Neural progenitor cell (in vitro differentiated cells): ENCODE data around the gene DXO. TPM values are rescaled to one million over a fixed set of nuclear protein-coding genes. Genes with fewer than 3 reads are reported as not detected.

ENCODE experiments used
- DNase-seq: peaks from one replicate; pipeline ENCODE4 v3.0.0-alpha.2; 2016; ENCODE audit warnings: low spot score
- H2AFZ ChIP-seq: fragments of 200-600 bp; sonication (generic); replicated peaks from 2 replicates; pipeline ENCODE4 v1.6.1; 2016; ENCODE audit warnings: antibody characterized with exemption
- H3F3A ChIP-seq: fragments of 200-600 bp; sonication (generic); 2 replicates; pipeline ENCODE4 v1.6.1; 2016; ENCODE audit warnings: antibody characterized with exemption, low read depth
- H3K27ac ChIP-seq: fragments of 200-600 bp; sonication (generic); 2 replicates; pipeline ENCODE4 v1.5.1; 2016; ENCODE audit warnings: mild to moderate bottlenecking
- H3K27me3 ChIP-seq: fragments of 200-600 bp; sonication (generic); 2 replicates; pipeline ENCODE4 v1.6.1; 2016; ENCODE audit warnings: mild to moderate bottlenecking, moderate library complexity
- H3K36me3 ChIP-seq: fragments of 200-600 bp; sonication (generic); 2 replicates; pipeline ENCODE4 v1.5.1; 2016
- H3K4me1 ChIP-seq: fragments of 200-600 bp; sonication (generic); 2 replicates; pipeline ENCODE4 v1.6.1; 2016; ENCODE audit warnings: mixed run types
- H3K4me2 ChIP-seq: fragments of 200-600 bp; sonication (generic); 2 replicates; pipeline ENCODE4 v1.6.1; 2016
- H3K4me3 ChIP-seq: fragments of 200-600 bp; sonication (generic); 2 replicates; pipeline ENCODE4 v1.5.1; 2016
- H3K79me2 ChIP-seq: fragments of 200-600 bp; sonication (generic); 2 replicates; pipeline ENCODE4 v1.6.1; 2016; ENCODE audit warnings: low read depth
- H3K9ac ChIP-seq: fragments of 200-600 bp; sonication (generic); 2 replicates; pipeline ENCODE4 v1.6.1; 2016
- H3K9me3 ChIP-seq: fragments of 200-600 bp; sonication (generic); 2 replicates; pipeline ENCODE4 v1.5.1; 2016; ENCODE audit warnings: low read depth
- H4K20me1 ChIP-seq: fragments of 200-600 bp; sonication (generic); 2 replicates; pipeline ENCODE4 v1.6.1; 2016; ENCODE audit warnings: low read depth
- H3K27ac Mint-ChIP-seq: 3 replicates; pipeline ENCODE4 v1.8.0; 2021; ENCODE audit warnings: mixed read lengths
- H3K27me3 Mint-ChIP-seq: 2 replicates; pipeline ENCODE4 v1.8.0; 2022; ENCODE audit warnings: low read depth, mild to moderate bottlenecking, inconsistent platforms, moderate library complexity, mixed read lengths; ENCODE audit not compliant: insufficient read depth
- H3K36me3 Mint-ChIP-seq: 3 replicates; pipeline ENCODE4 v1.8.0; 2021; ENCODE audit warnings: mixed read lengths
- H3K4me1 Mint-ChIP-seq: 3 replicates; pipeline ENCODE4 v1.8.0; 2021; ENCODE audit warnings: mixed read lengths
- H3K4me3 Mint-ChIP-seq: 3 replicates; pipeline ENCODE4 v1.8.0; 2021; ENCODE audit warnings: mild to moderate bottlenecking, moderate library complexity, mixed read lengths
- H3K9me3 Mint-ChIP-seq: 3 replicates; pipeline ENCODE4 v1.8.0; 2020; ENCODE audit warnings: mixed read lengths
- EZH2 ChIP-seq: fragments of 200-600 bp; sonication (generic); IDR thresholded peaks from 2 replicates; pipeline ENCODE4 v1.6.1; 2017; ENCODE audit warnings: antibody characterized with exemption, mild to moderate bottlenecking, moderate library complexity
- EZH2phosphoT487 ChIP-seq: fragments of 200-600 bp; sonication (generic); IDR thresholded peaks from 2 replicates; pipeline ENCODE4 v1.6.1; 2017; ENCODE audit warnings: antibody characterized with exemption
- total RNA-seq: library from RNA; depleted of rRNA; stranded (reverse); fragments of >200 nt; gene quantifications from 2 replicates; pipeline ENCODE4 v1.2.3, GENCODE V29; 2015; ENCODE audit warnings: low replicate concordance
- TF ChIP-seq, protein P1 (sequence below): fragments of 200-600 bp; sonication (generic); IDR thresholded peaks from 2 replicates; pipeline ENCODE4 v1.5.1; 2017; ENCODE audit warnings: antibody characterized with exemption, mild to moderate bottlenecking

DXO gene
- total RNA-seq, 1 donor from 2014 or later: 10.2 TPM

DNA sequence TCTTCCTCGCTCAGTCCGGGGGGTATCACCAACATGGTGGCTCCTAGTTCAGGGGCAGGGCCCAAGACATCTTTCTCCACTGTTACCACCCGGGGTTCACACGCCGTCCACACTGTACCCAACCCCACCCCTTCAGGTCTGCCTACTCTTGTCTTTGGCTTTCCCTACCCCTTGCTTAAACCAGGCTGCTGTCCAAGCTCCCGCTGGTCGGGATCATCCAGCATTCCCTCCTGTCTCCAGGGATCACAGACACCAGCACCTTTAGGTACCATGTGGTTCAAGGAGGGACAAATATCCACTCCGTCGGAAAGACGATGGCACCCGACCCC lies 13.6 kb downstream of the DXO start:
- peak overlapping the region; percentile 97 for H3K4me2 ChIP-seq
- peaks cover 26% of the 10 kb centered on the region for H3K36me3 Mint-ChIP-seq
- no peak for DNase-seq
- H3K27ac ChIP-seq: no peak overlapping the region
- peaks cover 25% of the 10 kb centered on the region for H3K4me1 Mint-ChIP-seq
- no peak for TF ChIP-seq EZH2
- TF ChIP-seq EZH2phosphoT487: no peak
- TF ChIP-seq, protein P1, sequence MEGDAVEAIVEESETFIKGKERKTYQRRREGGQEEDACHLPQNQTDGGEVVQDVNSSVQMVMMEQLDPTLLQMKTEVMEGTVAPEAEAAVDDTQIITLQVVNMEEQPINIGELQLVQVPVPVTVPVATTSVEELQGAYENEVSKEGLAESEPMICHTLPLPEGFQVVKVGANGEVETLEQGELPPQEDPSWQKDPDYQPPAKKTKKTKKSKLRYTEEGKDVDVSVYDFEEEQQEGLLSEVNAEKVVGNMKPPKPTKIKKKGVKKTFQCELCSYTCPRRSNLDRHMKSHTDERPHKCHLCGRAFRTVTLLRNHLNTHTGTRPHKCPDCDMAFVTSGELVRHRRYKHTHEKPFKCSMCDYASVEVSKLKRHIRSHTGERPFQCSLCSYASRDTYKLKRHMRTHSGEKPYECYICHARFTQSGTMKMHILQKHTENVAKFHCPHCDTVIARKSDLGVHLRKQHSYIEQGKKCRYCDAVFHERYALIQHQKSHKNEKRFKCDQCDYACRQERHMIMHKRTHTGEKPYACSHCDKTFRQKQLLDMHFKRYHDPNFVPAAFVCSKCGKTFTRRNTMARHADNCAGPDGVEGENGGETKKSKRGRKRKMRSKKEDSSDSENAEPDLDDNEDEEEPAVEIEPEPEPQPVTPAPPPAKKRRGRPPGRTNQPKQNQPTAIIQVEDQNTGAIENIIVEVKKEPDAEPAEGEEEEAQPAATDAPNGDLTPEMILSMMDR: no peak
- peak overlapping the region; percentile 95 for H3K4me3 ChIP-seq
- peak overlapping the region; percentile 90 for H2AFZ ChIP-seq
- no peaks in the 10 kb centered on the region for H3K9me3 Mint-ChIP-seq
- H3K27ac Mint-ChIP-seq: peak overlapping the region; percentile 15
- H3K4me1 ChIP-seq: peaks cover 11% of the 10 kb centered on the region
- no peaks in the 10 kb centered on the region for H3K27me3 ChIP-seq
- H3K27me3 Mint-ChIP-seq: peaks cover 2% of the 10 kb centered on the region
- H3K9me3 ChIP-seq: no peaks in the 10 kb centered on the region
- no peaks in the 10 kb centered on the region for H4K20me1 ChIP-seq
- H3K9ac ChIP-seq: peak overlapping the region; percentile 96
- H3K79me2 ChIP-seq: peaks cover 38% of the 10 kb centered on the region
- peak overlapping the region; percentile 98 for H3K4me3 Mint-ChIP-seq
- peaks cover under 1% of the 10 kb centered on the region for H3F3A ChIP-seq
- H3K36me3 ChIP-seq: peaks cover 5% of the 10 kb centered on the region

DNA sequence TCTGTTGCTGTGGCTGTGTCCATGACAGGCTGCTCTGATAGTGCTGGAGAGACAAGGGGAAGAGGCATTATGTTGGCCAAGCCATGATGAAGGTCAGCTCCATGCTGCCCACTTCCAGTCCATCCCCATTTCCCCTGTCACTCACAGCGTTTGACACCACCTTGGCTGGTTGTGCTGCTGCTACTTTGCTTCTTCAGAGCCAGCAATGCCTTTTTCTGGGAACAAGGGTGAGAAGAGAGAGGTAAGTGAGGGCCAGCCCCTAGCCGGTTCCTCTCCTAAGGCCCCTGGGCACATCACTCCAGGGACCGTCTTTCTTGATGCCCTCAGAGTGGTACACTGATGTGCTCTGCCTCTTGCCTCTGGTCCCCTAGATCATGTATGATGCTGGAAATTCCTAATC lies 15.1 kb downstream of the DXO start:
- H3K36me3 ChIP-seq: peaks cover 5% of the 10 kb centered on the region
- Mint-ChIP-seq H3K4me3 (peak overlapping the region; percentile 98), H3K9me3 (no peaks in the 10 kb centered on the region), H3K36me3 (peaks cover 16% of the 10 kb centered on the region), H3K27ac (no peak overlapping the region), H3K4me1 (peaks cover 25% of the 10 kb centered on the region), H3K27me3 (peaks cover 2% of the 10 kb centered on the region)
- no peak overlapping the region for H3K9ac ChIP-seq
- H3K4me3 ChIP-seq: no peak overlapping the region
- TF ChIP-seq EZH2 (no peak), EZH2phosphoT487 (no peak)
- TF ChIP-seq, protein P1: no peak
- no peaks in the 10 kb centered on the region for H3K27me3 ChIP-seq
- no peak overlapping the region for H3K4me2 ChIP-seq
- peaks cover 11% of the 10 kb centered on the region for H3K4me1 ChIP-seq
- no peaks in the 10 kb centered on the region for H3K9me3 ChIP-seq
- no peaks in the 10 kb centered on the region for H4K20me1 ChIP-seq
- no peak for DNase-seq
- H3K27ac ChIP-seq: no peak overlapping the region
- peaks cover 10% of the 10 kb centered on the region for H3F3A ChIP-seq
- peaks cover 38% of the 10 kb centered on the region for H3K79me2 ChIP-seq
- no peak overlapping the region for H2AFZ ChIP-seq

DNA sequence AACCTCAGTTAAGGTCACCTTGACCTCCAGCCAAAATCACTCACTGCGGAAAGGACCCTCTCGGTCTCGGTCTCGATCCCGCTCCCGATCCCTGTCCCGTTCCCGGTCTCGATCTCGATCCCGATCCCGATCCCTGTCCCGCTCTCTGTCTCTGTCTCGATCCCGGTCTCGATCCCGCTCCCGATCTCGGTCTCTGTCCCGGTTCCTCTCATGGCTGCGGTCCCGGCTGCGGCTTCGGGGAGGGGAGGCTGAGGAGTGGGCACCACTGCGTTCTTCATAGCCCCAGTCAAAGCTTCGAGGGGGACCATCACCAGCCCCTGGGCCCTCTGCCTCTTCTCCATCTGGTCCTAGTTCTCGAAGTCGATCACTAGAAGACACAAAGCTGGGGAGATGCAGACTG lies 17.4 kb downstream of the DXO start:
- peaks cover 17% of the 10 kb centered on the region for H3K4me1 Mint-ChIP-seq
- H3K27ac Mint-ChIP-seq: no peak overlapping the region
- no peaks in the 10 kb centered on the region for H3K9me3 Mint-ChIP-seq
- Histone ChIP-seq H4K20me1 (no peaks in the 10 kb centered on the region), H3K79me2 (peaks cover 26% of the 10 kb centered on the region), H3K36me3 (peaks cover 5% of the 10 kb centered on the region), H2AFZ (no peak overlapping the region), H3K27me3 (no peaks in the 10 kb centered on the region), H3K9me3 (no peaks in the 10 kb centered on the region), H3K4me1 (peaks cover 8% of the 10 kb centered on the region), H3K4me2 (no peak overlapping the region), H3F3A (peaks cover 10% of the 10 kb centered on the region), H3K4me3 (no peak overlapping the region), H3K27ac (no peak overlapping the region), H3K9ac (no peak overlapping the region)
- H3K4me3 Mint-ChIP-seq: no peak overlapping the region
- H3K27me3 Mint-ChIP-seq: peaks cover 4% of the 10 kb centered on the region
- peaks cover 17% of the 10 kb centered on the region for H3K36me3 Mint-ChIP-seq
- no peak for DNase-seq
- TF ChIP-seq EZH2: no peak
- no peak for TF ChIP-seq EZH2phosphoT487
- TF ChIP-seq, protein P1: no peak
